Astrocyte of the spinal cord (primary cell): ENCODE results near the gene MAP3K2.

Source experiments
- DNase-seq: peaks from one replicate; pipeline ENCODE4 v3.0.0; 2011; ENCODE audit warnings: low read depth, low spot score
- H3K4me3 ChIP-seq: 2 replicates; pipeline ENCODE4 v1.5.1; 2011; ENCODE audit warnings: low read depth, mild to moderate bottlenecking, low read length, moderate library complexity
- in situ Hi-C: cut with HindIII; loops from 2 replicates; pipeline ENCODE4 v1.10.0; 2017; ENCODE audit warnings: low sequenced_read_pairs
- TF ChIP-seq, protein P1 (sequence below): IDR thresholded peaks from 2 replicates; pipeline ENCODE4 v1.5.1; 2012; ENCODE audit warnings: low read depth, mild to moderate bottlenecking, low read length, inconsistent platforms

Gene MAP3K2

DNA sequence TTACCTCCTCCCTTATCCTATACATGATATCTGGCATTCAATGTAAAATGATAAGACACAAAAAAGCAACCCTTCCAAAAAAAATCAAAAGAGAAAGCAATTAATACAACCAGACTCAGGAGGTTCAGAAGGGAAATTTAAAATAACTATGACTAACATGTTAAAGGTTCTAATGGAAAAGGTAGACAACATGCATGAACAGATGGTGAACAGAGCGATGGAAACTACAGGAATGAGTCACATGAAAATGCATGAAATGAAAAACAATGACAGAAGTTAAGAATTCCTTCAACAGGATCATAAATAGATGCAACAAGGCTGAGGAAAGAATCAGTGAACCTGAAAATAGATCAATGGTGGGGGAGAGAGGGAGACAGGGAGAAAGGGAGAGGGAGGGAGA is 67.7 kb downstream of the MAP3K2 start:
- TF ChIP-seq, protein P1, sequence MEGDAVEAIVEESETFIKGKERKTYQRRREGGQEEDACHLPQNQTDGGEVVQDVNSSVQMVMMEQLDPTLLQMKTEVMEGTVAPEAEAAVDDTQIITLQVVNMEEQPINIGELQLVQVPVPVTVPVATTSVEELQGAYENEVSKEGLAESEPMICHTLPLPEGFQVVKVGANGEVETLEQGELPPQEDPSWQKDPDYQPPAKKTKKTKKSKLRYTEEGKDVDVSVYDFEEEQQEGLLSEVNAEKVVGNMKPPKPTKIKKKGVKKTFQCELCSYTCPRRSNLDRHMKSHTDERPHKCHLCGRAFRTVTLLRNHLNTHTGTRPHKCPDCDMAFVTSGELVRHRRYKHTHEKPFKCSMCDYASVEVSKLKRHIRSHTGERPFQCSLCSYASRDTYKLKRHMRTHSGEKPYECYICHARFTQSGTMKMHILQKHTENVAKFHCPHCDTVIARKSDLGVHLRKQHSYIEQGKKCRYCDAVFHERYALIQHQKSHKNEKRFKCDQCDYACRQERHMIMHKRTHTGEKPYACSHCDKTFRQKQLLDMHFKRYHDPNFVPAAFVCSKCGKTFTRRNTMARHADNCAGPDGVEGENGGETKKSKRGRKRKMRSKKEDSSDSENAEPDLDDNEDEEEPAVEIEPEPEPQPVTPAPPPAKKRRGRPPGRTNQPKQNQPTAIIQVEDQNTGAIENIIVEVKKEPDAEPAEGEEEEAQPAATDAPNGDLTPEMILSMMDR = no peak
- DNase-seq = no peak
- no peak overlapping the region for H3K4me3 ChIP-seq
- in situ Hi-C loops = no loop called here

- in situ Hi-C loops = no loop called here
- TF ChIP-seq, protein P1 = no peak
- no peak overlapping the region for H3K4me3 ChIP-seq
- DNase-seq = no peak
Observed at GRCh38 chr2:127314193-127314988, 73.4 kb downstream of the MAP3K2 start.

- no peak overlapping the region for H3K4me3 ChIP-seq
- TF ChIP-seq, protein P1 = no peak
- in situ Hi-C loops = no loop called here
- no peak for DNase-seq
Observed at GRCh38 chr2:127313406-127313805, 74.4 kb downstream of the MAP3K2 start.

GRCh38 chr2:127310980-127311379 is 76.8 kb downstream of the MAP3K2 start:
- H3K4me3 ChIP-seq = no peak overlapping the region
- TF ChIP-seq, protein P1 = no peak
- DNase-seq = no peak
- in situ Hi-C loops = no loop called here

DNA sequence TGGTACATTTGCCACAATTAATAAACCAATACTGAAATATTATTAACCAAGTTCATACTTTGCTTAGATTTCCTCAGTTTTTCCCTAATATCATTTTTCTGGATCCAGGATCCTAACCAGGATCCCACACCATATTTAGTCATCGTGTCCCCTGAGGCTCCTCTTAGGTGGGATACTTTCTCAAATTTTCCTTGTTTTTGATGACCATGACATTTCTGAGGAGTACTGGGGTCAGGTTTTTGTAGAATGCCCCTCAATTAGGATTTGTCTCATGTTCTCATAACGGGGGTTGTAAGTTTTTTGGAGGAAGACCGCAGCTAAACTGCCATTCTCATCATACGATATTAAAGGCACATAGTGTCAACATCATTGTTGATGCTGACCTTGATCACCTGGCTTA is 78.3 kb downstream of the MAP3K2 start:
- no peak overlapping the region for H3K4me3 ChIP-seq
- in situ Hi-C loops = no loop called here
- no peak for DNase-seq
- TF ChIP-seq, protein P1 = no peak

DNA sequence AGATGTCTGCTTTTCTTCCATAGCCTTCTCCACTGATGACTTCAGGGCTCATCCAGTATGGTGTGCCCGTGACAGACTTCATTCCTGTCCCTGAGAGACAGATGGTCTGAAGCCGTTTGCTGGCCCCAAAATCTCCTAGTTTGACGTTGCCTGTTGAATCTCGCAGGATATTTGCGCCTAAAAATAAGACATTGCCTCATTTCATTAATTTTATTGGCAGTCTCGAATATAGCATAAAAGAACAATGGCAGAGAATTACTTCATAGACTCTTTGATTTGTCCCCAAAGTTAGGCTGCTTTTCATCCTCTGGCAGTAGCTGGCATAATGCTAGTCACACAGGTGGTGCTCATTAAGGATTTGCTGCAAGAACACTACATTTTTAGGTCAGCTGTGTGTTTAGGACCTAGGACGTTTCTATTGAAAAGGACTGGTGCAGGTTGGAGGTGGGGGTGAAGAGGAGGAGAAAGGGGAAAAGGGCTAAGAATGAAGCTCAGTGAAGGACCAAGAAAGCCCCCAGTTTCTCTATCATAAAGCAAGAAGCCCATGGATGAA is 79.1 kb downstream of the MAP3K2 start:
- TF ChIP-seq, protein P1 = no peak
- H3K4me3 ChIP-seq = no peak overlapping the region
- in situ Hi-C loops = no loop called here
- DNase-seq = no peak
